ENCODE results near the gene ZNF582.

ZNF582 gene
- total RNA-seq, result 0.62 to 4.5 (median 2.1) reads per million in 17 experiments

DNA sequence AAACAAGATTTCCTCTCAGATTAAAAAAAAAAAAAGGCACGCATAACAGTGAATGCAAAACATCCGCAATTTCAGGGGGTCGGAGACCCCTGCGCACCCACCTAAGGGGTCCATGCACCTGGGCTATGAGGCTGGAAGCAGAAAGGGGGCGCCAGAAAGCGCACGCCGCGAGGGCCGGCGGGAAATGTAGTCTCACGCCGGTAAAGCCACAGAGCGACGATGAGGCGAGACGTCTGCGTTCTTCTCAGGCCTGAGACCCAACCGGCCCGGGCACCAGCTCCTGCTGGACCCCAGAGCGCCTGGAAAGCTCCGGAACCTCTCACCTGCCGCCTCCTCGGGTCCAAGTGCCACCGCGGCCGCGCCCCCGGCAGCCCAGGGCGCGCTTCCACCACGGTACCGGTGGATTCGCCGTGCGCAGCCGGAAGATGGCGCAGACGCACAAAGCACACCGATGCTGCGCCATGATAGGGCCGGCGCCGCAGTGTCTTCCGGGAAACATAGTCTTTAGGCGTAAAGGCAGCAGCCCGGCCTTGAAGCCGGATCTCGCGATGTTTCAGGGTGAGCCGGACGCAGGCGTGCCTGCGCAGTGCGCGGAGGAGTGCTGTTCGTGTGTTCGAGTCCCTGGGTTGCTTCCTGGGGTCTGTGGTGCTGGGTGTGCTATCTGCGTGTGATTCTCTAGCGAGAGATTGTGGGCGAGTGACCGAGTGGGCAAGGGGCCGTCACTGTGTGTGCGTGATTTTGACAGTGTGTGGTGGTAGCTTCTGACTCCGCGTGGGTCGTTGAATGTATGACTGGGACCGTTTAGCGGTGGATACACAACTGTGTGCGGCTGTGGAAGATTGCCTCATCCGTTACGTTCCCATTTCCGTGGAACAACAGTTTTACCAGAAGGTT is at the start of gene ZNF582:
TSS of gene ZNF582 (minus strand) at position 416 of the 894 bp plus-strand sequence. CDS start 1,782 bp downstream, outside the sequence.
- peak; percentile 96 to 99 (median 98) for DNase-seq

DNA sequence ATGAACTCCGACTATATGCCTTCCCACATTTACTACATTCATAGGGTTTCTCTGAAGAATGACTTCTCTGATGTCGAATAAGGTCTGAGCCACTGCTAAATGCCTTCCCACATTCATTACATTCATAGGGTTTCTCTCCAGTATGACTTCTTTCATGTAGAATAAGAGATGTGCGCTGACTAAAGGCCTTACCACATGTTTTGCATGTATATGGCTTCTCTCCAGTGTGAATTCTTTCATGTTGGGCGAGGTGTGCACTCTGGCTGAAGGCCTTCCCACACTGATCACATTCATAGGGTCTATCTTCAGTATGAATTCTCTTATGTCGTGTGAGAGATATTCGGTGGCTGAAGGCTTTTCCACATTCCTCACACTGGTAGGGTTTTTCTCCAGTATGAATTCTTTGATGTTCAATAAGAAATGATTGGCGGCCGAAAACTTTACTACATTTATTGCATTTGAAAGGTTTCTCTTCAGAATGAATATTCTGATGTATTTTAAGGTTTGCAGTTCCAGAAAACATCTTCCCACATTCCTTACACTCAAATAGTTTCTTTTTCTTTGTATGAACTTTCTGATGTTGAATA is 48.0 kb upstream of the ZNF582 start:
- DNase-seq, result no peak

DNA sequence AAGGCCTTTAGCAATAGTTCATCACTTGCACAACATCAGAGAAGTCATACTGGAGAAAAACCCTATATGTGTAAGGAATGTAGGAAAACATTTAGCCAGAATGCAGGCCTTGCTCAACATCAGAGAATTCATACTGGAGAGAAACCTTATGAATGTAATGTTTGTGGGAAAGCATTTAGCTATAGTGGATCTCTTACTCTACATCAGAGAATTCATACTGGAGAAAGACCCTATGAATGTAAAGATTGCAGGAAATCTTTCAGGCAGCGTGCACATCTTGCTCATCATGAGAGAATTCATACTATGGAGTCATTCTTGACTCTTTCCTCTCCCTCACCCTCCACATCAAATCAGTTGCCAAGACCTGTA is 30.6 kb upstream of the ZNF582 start:
- peak in 3 of 4 experiments; percentile 2 to 14 (median 7) for DNase-seq

DNA sequence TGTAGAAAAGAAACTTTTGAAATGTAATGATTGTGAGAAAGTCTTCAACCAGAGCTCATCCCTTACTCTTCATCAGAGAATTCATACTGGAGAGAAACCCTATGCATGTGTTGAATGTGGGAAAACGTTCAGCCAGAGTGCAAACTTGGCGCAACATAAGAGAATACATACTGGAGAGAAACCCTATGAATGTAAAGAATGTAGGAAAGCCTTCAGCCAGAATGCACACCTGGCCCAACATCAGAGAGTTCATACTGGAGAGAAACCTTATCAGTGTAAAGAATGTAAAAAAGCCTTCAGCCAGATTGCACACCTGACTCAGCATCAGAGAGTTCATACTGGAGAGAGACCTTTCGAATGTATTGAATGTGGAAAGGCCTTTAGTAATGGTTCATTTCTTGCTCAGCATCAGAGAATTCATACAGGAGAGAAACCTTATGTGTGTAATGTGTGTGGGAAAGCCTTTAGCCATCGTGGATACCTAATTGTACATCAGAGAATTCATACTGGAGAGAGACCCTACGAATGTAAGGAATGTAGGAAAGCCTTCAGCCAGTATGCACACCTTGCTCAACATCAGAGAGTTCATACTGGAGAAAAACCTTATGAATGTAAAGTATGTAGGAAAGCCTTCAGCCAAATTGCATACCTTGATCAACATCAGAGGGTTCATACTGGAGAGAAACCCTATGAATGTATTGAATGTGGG is 30.1 kb upstream of the ZNF582 start:
- DNase-seq, result peak in 2 of 4 experiments; percentile 2 to 9

DNA sequence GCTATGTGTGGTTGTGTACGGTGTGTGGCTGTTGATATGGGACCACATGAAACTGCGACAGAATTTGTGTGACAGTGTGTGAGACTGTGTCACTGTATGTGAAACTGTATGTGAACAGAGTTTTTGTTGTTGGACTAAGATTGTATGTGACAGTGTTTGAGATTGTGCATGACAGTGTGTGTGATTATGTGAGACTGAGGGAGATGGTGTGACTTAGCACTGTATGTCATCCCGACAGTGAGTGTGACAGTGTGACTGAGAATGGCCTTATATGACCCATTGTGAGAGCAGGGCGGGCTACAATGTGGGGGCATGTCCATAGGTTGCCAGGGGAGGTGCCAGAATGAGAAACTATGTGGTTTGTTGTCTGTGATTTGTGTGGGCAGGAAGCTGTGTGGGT is 11.7 kb upstream of the ZNF582 start:
- no peak for DNase-seq

DNA sequence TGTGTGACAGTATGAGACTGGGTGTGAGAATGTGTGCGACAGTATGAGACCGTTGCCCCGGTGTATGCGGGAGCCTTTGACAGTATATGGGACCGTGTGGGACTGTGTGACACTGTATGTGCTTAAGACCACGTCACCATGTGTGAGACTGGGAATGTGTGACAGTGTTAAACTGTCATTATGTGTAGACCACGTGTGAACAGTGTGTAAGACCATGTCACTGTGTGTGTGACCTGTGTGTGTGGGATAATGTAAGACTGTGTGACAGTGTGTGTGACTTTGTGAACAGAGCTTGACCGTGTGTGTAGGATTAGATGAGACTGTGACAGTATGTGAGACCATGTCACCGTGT is 11.3 kb upstream of the ZNF582 start:
- no peak for DNase-seq

DNA sequence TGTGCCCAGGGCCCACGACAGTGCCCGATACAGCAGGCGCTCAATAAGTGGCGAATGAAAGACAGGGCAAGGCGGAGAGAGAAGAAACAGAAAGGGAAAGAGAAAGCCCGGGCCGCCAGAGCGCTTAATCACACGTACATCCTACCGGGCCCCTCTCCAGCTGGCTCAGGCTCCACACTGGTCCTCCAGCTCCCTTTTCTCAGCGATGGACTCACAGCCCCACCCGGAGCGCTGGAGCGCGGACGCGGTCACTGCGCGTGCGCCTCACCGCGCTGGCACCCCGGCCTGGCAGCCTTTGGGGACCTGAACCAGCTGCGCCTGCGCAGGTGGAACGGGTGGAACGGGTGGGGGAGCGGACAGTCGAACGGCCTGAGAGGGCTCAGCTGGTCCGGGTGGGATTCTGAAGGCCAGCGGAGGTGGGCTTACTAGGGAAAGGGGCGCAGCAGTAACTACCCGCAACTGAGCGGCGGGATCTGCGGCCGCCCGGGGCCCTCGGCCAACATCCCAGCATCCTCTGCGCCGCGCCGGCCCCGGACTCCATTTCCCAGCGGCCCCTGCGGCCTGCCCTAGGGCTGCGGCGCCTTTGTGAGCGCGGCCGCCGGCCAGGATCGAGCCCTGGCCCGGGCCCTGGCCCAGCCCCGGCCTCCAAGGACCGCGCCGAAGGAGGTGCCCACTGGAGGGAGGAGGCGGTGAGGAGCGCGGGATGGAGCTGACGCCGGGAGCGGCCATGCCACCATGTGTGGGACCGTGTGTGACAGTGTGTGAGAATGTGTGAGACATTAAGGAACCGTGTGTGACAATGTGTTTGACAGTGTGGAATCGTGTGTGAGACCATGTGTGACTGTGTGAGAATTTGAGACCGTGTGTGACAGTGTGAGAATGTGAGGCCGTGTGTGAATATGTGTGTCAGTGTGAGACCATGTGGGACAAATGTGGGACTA is 10.7 kb upstream of the ZNF582 start, which contains the start of gene ZNF583:
TSS of gene ZNF583 (plus strand) at position 569 of the 941 bp plus-strand sequence. CDS start 2,783 bp downstream, outside the sequence.
- peak; percentile 95 to 98 (median 96) for DNase-seq

DNA sequence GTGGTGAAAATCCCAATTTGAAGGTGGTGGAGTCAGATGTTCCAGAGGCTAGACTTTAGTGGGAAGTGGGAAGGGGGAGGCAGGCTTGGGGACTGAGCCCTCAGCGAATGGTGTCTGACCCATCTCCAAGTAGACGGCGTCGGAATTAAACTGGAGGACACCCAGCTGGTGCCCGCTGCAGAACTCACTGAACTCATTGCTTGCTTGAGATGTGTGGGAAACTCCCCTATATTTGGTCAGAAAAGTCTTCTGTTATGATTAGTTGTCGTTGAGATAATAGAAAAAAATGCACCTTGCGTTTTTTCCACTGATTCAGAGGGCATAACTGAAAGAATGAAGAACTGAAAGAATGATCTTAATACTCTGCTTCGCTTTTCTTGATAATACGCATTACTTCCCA is 9.9 kb upstream of the ZNF582 start:
- peak in 1 of 4 experiments; percentile 4 for DNase-seq

DNA sequence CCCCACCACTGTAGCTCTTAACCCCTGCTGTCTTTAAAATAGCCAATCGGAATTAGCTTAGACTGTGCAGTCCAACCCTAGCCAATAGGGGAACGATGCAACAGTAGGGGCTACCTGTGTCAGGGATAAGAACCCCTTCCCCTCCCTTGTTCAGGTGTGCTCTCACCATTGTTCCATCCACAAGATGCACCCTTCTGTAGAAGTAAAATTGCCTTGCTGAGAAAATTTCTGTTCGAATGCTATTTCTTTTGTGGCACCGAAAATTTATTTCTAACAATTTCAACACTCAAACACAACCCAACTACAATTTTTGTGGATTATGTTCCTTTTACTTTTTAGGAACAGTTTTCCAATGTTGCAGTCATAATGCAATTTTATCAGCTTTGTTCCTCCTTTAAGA is 7.2 kb upstream of the ZNF582 start:
- peak in 1 of 4 experiments; percentile 14 for DNase-seq

DNA sequence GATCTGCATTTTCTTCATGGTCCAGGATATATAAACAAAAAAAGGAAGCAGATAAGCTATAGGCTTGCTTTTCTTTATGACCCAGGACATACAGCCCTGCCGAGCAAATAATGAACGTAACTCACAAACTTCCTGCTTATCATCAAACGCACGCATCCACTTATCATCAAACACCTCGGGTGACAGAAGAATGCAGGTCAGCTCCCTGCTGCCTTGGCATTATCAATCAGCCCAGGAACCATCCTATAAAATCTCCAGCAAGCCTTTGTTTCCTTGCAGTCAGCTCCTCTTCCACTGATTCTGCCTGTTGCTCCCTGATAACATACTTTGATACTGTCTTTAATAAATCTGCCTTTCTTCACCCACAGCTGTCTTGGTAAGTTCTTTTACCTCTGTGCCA is 5.5 kb upstream of the ZNF582 start:
- DNase-seq, result no peak

DNA sequence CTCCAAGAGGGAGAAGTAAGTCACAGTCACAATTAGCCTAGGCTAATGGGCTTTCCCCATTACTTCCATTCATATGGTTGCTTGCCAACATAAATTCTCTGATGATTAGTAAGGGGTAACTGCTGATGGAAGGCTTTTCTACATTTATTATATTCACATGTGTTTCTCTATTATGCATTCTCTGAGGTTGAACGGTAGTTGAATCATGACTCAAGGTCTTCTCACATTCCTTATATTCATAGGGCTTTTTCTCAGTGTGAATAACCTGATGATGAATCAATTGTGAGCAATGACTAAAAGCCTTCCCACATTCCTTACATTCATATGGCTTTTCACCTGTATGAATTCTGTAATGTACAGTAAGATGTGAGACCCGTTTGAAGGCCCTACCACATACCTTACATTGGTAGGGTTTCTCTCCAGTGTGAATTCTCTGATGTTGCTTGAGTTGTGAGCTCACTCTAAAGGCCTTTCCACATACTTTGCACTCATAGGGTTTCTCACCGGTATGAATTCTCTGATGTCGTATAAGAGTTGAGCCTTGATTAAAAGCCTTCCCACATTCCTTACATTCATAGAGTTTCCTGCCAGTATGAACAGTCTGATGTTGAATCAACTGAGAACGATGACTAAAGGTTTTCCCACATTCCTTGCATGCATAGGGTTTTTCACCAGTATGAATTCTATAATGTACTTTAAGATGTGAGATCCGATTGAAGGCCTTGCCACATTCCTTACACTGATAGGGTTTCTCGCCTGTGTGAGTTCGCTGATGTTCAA is 9.3 kb downstream of the ZNF582 start:
- DNase-seq, result no peak

DNA sequence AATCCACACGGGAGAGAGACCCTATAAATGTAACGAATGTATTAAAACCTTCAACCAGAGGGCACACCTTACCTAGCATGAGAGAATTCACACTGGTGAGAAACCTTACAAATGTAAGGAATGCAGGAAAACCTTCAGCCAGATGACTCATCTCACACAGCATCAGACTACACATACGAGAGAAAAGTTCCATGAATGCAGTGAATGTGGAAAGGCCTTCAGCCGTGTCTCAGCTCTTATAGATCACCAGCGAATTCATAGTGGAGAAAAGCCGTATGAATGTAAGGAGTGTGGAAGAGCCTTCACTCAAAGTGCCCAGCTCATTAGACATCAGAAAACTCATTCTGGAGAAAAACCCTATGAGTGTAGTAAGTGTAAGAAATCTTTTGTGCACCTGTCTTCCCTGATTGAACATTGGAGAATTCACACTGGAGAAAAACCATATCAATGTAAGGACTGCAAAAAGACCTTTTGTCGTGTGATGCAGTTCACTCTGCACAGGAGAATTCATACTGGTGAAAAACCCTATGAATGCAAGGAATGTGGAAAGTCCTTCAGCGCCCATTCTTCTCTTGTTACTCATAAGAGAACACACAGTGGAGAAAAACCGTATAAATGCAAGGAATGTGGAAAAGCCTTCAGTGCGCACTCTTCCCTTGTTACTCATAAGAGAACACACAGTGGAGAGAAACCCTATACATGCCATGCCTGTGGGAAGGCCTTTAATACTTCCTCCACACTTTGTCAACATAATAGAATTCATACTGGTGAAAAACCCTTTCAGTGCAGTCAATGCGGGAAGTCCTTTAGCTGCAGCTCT is 16.0 kb downstream of the ZNF582 start:
- DNase-seq, result no peak

DNA sequence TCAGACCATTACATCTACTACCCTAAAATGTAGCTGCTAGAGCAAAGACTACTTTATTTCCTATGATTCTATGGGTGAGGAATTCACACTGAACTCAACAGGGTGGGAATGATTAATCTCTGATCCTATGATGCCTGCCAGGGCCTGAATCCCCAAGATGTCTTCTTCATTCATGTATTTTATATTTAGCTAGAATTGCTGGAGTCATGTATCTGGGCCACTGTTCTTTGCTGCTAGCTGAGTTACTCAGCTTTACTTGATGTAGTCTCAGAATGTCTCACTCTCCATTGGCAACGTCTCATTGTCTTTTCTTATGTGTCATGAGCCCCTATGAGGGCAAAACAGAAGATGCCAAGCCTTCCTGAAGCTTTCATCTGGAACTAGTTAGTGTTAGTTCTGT is 21.1 kb downstream of the ZNF582 start:
- no peak for DNase-seq

DNA sequence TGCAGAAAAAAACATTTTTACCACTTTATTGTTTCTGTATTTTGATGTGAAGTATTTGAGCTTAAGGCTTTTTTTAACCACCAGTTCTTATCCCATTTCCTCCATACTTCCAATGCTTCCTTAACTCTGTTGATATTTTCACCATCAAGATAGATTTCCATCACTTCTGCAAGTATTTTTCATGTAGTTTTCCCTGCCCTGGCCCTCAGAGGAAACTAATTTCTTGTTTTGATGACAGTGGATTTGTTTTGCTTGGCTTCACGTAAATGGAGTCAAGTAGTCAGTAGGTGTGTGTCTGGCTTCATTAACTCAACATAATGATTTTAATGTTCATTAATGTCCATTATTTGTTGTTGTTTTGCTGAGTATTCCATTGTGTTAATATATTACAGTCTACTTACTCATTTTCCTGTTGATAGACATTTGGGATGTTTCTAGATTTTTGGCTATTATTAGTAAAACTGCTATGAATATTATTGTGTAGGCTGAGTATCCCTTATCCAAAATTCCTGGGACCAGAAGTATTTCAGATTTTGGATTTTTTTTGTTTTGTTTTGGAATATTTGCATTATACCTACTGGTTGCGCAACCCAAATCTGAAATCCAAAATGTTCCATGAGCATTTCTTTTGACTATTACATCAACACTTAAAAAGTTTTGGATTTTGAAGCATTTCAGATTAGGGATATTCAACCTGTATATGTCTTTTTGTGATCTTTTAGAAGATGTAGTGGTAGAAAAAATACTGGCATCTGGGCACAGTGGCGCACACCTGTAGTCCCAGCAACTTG is 23.3 kb downstream of the ZNF582 start:
- no peak for DNase-seq

DNA sequence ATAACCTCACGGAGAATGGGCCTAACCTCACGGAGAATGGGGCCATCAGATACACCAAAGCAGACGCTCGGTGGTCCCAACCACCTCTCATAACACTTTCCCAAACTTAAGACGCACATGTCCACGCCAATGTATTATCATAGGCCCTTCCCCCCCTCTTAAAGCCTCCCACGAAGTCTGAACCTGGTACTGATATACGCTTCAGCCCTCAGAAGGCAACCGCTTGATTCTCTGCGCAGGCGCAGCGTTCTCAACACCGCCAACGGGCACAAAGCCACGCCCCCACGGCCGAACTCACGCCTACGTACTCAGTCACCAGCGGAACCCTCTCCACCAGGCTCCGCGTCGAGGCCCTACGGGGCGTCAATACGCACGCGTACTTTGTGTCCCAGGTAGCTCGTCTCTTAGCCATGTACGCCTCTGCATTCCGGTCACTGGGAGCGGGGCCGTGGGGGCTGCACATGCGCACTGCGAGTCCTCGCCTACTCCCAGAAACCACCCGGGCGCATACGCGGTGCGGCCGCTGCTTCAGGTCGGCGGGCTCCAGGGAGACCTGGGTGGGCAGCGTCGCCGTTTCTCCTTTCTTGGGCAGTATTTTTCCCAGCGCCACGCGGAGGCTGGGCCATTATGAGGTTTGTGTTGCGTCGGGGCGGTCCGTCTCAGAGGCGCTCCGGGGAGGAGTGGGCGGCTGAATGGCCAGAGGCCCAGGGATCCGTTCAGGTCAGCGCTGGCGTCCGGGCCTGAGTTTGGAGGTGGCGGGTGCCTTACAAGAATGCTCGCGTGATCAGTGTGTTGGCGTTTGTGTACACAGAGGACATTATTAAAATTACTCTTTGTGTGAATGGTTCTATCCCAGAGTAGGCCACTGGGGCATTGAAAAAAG is 25.3 kb downstream of the ZNF582 start:
- DNase-seq, result peak; percentile 87 to 95 (median 93)

DNA sequence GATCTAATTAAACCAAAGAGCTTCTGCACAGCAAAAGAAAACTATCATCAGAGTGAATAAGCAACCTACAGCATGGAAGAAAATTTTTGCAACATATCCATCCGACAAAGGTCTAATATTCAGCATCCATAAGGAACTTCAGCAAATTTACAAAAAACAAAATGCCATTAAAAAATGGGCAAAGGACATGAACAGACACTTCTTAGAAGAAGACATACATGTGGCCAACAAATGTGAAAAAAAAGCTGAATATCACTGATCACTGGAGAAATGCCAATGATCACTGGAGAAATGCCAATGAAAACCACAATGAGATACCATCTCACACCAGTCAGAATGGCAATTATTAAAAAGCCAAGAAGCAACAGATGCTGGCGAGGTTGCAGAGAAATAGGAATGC is 32.5 kb downstream of the ZNF582 start:
- DNase-seq, result no peak

DNA sequence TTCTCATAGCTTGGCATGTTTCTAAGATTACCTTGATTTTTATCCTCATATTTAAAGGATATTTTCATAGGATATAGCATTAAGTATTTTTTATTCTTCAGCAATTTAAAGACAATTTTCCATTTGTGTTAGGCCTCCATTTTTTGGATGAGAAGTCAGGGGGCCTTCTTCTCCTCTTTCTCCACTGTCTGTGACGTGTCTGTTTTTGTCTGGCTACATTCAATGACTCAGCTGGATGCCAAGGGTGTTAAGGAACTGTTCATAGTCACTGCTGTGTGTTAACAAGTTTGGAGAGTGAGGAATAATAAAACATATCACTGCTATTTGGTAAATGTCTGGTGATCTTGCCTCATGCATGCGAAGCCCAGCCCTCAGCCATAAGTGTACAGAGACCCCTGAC is 36.4 kb downstream of the ZNF582 start:
- no peak for DNase-seq

DNA sequence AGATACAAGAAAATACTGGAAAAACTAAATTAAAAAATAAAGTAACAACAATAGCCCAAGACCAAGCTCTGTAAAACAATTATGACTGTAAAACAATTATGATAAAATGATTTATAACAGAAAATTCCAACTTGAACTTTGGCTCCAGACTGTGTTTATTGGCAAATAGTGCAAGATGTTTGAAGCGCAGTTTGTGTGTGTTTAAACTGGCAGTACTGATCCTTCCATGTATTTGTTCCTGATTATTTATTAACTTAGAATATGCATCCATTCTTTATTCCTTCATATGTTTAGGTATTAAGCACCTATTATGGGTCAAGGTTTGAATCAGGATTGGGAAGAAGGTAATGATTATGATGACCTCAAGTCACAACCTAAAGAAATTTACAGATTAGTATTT is 37.8 kb downstream of the ZNF582 start:
- DNase-seq, result no peak

DNA sequence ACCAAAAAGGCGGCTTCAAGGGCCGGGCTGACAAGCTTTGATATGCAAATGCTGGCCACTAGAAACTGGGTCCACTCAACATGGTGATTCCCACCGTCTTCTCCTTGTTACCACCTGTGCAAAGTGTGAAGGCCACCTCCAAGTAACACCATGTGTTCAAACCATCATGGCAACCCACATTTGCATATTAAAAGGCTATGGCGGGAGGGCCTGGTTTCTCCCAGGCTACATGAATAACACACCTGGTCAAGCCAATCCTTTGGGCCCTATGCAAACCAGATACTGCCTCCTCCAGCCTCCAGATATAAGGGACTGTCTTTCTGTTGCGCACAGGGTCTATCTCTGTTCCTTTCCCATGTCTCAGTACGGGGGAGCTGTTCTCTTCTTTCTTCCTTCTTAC is 42.1 kb downstream of the ZNF582 start:
- no peak for DNase-seq
